ENCODE data around the gene PVALEF.
"Not testable (repeated sequence)": the region's sequence is repeated elsewhere in the genome, so short reads cannot be mapped to it uniquely, and the experiment has no call there.

The PVALEF gene

GRCh38 chr17:81146208-81146607 lies 19.1 kb upstream of the PVALEF start:
- DNase-seq, result not testable (repeated sequence)

- no peak for DNase-seq
These were observed 17.6 kb upstream of the PVALEF start for GRCh38 chr17:81147701-81148100.

DNA sequence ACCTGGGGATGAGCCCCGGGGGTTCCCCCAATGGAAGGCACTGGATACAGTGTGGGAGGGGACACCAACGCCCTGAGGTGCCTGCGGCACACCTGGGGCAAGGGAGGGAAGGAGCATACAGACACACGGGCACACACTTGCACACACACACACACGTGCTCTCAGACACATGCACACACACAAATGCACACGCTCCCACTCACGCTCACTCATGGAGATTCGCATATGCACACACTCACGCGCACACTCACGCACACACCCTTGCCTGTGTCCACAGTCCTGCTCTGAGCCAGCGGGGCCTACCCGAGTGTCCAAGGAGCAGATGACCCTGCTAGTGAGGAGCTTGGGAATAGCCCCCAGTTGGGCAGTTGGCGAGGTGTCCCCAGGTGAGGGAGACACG lies 16.7 kb upstream of the PVALEF start:
- DNase-seq, result no peak

- no peak for DNase-seq
These were observed 16.2 kb upstream of the PVALEF start for GRCh38 chr17:81148986-81149533.

DNA sequence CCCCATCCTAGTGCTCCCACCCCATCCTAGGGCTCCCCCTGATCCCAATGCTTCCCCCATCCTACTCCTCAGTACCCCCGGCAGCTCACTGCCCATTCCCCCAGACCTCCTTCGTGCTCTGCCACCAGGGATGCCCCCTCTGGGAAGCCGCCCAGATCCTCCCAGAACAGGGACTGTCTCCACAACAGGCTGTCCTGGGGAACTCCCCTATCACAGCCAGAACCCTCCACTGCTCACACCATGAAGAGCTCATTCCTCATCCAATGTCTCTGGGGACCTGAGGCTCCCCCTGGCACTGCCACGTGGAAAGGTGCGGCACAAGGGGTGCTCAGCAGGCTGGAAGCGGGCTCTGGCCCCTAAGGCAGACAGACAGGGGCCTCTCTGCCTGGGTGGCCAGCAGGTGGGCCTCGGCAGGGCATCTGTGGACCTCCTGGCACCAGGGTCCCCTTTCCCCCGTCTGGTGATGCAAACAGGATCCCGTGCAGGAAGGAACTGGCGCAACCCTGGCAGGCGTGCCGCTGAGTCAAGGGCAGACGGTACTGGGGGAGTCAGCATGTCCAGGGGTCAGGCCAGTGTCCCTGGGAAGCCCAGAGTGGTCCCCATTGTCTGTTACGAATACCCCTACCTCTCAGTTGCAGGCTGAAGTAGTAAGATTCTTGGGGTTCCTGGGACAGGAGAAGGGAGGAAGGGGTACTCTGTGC lies 14.8 kb upstream of the PVALEF start:
- no peak for DNase-seq

DNA sequence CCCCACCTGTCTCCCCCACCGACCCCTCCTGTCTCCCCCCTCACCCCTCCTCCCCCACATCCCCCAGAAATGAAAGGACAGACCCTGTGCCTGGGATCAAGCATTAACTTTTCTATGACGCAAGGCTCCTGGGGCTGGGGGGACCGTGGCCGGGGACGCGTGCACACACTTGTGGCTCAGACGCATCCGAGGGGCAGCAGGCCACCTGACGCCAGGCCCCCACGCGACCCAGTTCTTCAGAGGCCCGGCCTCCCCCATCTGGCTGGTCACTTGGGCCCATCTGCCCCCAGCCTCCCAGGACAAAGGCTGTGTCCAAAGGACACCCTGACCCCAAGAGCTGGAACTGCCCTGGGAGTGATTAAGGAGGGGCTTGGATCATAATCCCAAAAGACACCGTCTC lies 14.0 kb upstream of the PVALEF start:
- no peak for DNase-seq

GRCh38 chr17:81152288-81152828 lies 12.9 kb upstream of the PVALEF start:
- DNase-seq, result no peak

GRCh38 chr17:81153340-81153803 lies 11.9 kb upstream of the PVALEF start:
- DNase-seq, result no peak

GRCh38 chr17:81154016-81154415 lies 11.3 kb upstream of the PVALEF start:
- DNase-seq, result not testable (repeated sequence)

DNA sequence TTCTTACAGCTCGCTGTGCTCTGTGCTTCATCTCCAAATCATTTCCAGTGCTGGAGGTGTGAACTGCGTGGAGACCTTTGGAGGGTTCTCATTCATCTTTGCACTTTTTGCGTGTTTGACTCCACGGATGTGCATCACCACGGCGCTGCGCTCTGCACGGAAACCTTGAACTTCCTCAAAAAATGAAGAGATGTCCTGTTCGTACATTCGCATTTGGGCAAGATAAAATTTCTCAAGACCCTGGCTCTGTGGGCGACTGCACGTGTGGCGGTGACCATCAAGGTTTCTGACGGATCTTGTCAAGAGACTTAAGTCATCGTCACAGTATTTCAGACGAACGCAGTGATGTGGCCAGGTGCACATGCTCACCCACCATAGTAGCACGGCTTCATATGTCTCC lies 10.3 kb upstream of the PVALEF start:
- DNase-seq, result no peak

GRCh38 chr17:81156866-81157805 lies 8.2 kb upstream of the PVALEF start:
- DNase-seq, result no peak

DNA sequence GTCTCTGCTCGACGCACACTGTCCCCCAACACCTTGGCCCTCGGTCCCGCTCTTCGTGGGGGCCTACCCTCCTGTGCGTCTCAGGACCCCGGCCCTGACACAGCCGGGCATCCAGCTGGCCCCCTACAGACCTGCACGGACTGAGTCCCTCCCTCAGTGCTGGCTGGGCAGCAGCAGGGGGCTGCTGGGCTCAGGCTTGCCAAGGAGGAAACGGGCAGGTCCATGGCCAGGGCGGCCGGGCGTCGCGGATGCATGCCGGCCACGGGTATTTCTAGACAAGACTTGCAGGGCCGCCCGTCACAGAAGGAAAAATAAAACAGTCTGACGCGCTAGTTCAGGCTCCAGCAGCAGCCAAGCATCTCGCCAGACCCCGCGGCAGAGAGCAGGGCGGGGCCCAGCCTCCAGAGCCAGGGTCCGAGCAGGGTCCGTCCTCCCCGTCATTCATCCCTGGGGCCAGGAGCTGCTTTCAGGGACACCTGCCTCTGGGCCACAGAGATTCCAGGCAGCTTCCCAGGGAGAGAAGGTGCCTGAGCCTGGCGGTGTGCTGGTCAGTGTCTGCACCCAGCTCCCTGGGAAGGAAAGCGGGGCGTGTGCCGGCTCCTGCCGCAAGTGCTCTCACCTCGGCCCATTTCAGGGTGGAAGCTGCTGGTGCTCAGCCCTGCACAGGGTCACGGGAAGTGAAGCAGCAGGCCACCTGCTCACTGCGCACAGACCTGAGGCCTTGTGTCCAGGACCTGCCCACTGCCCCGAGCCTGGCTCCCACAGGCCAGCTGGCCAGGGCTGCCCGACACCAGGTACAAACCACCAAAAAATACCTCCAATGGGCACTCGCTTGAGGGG lies 7.2 kb upstream of the PVALEF start:
- DNase-seq, result no peak

DNA sequence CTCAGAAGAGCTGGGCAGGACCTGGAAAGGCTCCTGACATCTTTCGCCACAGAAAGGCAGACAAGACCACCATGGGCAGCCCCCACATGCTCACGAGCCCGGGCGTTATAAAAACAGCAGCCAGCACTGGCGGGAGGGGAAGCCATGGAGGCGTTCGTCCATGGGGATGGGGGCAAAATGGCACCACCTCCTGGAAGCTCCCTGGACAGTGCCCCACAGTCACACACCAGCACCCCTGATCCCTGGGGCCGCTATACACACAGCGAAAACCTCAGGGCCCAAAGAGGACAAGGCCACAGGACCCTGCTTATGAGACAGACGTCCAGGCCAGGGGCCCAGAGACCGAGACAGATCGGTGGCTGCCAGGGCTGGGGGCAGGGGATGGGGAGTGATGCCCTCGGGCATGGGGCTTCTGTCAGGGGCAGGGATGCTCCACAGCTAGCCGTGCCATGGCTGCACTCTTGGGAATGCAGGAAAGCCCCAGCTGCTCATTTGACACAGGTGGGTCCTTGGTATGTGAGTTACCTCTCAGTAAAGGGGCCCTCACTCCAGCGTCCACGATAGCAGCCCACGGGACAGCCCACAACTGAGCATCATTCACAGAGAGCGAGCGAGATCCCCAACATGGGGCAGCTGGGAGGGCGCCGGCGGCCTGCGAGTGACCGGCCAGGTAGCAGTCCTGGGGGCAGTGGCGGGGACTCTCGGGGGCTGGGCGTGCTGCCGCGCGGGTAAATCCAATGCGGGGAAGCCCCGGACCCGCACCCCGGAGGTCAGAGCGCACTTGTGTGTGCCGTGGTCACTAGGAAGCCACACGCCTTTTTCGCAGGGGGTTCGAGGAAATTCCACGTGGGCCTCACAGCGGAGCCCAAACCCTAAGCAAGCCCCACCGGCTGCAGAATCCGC lies 6.4 kb upstream of the PVALEF start:
- no peak for DNase-seq

DNA sequence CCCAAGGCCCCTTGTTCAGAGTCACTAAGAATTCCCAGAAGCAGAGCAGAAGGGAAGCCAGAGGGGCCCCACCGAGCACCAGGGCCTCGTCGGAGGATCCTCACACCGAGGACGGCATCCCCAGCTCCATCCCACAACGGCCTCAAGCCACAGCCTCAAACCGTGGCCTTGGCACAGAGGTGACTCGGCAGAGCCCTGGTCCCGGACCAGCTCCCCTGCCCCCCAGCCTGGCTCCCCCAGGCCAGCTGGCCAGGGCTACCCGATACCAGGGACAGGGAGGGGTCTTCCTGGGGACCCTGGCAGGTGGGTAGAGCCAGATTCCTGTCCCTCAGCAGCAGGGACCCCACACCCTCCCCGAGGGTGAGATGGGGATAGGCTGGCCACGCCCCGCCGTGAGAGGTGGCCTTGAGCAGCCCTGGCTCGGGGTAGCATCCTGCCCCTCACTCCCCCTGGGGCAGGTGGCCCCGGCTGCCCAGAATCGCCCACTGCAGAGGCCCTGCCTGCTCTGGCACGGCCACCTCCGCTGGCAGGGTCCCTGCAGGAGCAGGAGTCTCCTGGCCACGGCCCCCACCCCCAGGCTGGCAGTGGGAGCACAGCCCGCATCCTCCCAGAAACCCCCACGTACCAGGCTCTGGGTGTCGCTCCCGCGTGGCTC lies 5.6 kb upstream of the PVALEF start:
- DNase-seq, result no peak

DNA sequence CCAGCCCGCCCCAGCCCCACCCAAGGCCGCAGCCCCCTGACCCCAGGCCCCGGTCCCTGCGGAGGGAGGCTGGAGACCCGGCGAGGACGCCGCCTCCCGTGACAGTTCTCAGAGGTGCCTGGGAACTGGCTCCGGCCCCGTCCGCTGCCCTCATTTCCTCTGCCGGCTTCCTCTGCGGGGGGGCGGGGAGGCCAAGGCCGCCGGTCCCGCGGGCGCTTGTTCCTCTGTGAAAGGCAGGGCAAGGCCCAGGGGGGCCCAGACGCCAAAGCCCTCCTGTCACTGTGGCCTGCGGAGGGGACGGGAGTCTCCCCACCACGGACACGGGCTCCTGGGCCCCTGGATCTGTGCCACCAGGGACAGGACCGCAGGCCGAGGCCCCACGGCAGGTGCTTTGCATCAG lies 5.0 kb upstream of the PVALEF start:
- DNase-seq, result no peak

- no peak for DNase-seq
These were observed 4.4 kb upstream of the PVALEF start for GRCh38 chr17:81160747-81161453.

DNA sequence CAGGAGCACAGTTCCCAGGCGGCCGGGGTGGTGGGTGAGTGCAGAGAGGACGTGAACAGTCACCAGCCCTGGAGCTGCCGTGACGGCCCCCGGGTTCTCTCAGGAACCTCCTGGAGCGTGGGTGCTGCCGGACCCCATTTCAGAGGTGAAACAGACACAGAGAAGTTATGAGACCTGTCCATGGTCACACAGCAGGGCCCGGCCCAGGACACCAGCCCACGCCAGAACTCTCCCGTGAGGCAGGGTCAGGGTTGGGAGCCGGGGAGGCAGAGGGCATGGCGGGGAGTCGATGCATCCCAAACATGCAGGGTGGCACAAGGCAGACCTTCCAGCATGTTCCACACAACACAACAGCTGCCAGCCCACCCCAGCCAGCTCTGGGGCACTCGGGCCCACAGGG lies 3.8 kb upstream of the PVALEF start:
- no peak for DNase-seq

- DNase-seq, result no peak
These were observed 3.3 kb upstream of the PVALEF start for GRCh38 chr17:81161972-81162371.

DNA sequence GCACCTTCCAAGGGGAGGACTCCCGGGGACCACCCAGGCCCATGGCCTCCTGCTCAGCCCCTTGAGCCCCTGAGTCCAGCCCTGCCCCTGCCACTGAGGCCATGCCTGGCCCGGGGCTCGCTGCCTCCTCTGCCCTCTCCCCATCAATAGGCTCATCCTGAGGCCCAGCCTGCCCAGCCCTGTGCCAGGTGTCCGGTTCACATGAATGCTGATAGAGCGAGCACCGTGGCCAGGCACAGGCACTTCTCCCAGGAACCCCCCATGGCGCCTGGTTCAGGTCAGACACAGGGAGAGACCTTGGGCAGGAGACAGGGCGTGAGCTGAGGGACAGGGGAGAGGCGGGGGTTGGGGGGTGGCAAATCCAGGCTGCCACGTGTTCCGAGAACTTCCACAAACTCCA lies 2.8 kb upstream of the PVALEF start:
- no peak for DNase-seq

DNA sequence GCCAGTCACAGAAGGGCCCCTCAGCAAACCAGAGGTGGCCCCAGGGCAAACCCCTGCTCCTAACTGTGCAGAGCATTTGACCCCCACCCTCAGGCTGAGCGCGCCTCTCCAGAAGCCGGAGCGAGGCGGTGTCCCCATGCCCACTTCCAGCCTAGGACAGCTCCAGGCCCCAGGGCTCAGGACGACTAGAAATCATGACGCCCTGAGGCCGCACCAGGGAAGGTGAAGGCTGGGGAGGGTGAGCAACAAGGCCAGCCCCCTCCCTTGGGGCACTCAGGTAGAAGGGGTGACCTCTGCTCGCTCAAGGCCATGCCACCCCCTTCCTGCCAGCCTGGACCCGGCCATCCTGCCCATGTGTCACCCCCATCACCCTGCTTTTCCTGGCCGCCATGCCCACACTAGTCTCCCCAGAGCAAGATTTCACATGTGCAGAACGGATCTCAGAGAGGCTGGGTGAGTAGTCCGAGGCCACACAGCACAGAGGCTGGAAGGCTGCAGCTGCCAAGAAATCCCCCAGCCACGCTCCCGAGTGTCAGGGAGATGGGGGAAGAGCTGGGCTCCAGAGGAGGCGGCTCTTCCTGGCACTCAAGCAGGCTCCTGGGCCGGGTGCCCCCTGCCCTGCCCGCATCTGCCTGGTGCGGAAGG lies 2.1 kb upstream of the PVALEF start:
- DNase-seq, result no peak
